Stimulated activated CD8-positive, alpha-beta memory T cell treated with anti-CD3 and anti-CD28 coated beads, Interleukin-7, amount 100 ng/mL, for 1 hour (primary cell): ENCODE data around the gene HELZ.
"Not testable (repeated sequence)": the region's sequence is repeated elsewhere in the genome, so short reads cannot be mapped to it uniquely, and the experiment has no call there.

ENCODE experiments used
- DNase-seq, 2 donors: peaks; one replicate each; pipeline ENCODE4 v3.0.0-alpha.2; 2020; ENCODE audit warnings: low read depth in 2 of 2

HELZ gene

GRCh38 chr17:67270416-67270815, 25.4 kb upstream of the HELZ start:
- no peak for DNase-seq

GRCh38 chr17:67266496-67266895, 21.5 kb upstream of the HELZ start:
- DNase-seq: no peak

GRCh38 chr17:67265436-67266019, 20.5 kb upstream of the HELZ start:
- DNase-seq: no peak

- DNase-seq: no peak
These were observed 17.6 kb upstream of the HELZ start for GRCh38 chr17:67262435-67263117.

GRCh38 chr17:67260170-67260987, 15.4 kb upstream of the HELZ start:
- DNase-seq: no peak

- DNase-seq: no peak
These were observed 13.9 kb upstream of the HELZ start for GRCh38 chr17:67258821-67259468.

- DNase-seq: no peak
These were observed 11.2 kb upstream of the HELZ start for GRCh38 chr17:67256075-67256732.

- no peak for DNase-seq
These were observed 8.4 kb upstream of the HELZ start for GRCh38 chr17:67253384-67253783.

GRCh38 chr17:67251586-67251985, 6.6 kb upstream of the HELZ start:
- DNase-seq: not testable (repeated sequence)

- no peak for DNase-seq
These were observed 3.3 kb upstream of the HELZ start for GRCh38 chr17:67248291-67248690.

GRCh38 chr17:67247416-67247900, 2.5 kb upstream of the HELZ start:
- DNase-seq: no peak

GRCh38 chr17:67246653-67247415, 1.8 kb upstream of the HELZ start:
- no peak for DNase-seq

GRCh38 chr17:67246403-67246652, 1.3 kb upstream of the HELZ start:
- no peak for DNase-seq

- no peak for DNase-seq
These were observed 852 bp upstream of the HELZ start for GRCh38 chr17:67245694-67246402.

- DNase-seq: no peak
These were observed 444 bp downstream of the HELZ start for GRCh38 chr17:67244431-67245072.

GRCh38 chr17:67243284-67243683, 1.7 kb downstream of the HELZ start:
- no peak for DNase-seq

- no peak for DNase-seq
These were observed 3.2 kb downstream of the HELZ start for GRCh38 chr17:67241719-67242341.

GRCh38 chr17:67239597-67239996, 5.4 kb downstream of the HELZ start:
- no peak for DNase-seq

- DNase-seq: no peak
These were observed 6.0 kb downstream of the HELZ start for GRCh38 chr17:67238991-67239390.

GRCh38 chr17:67232441-67232840, 12.6 kb downstream of the HELZ start:
- DNase-seq: no peak
